ENCODE measurements around the gene FKBP9.
"Not testable (repeated sequence)": the region's sequence is repeated elsewhere in the genome, so short reads cannot be mapped to it uniquely, and the experiment has no call there.

FKBP9 gene

GRCh38 chr7:32957326-32958045, at the start of gene FKBP9:
Gene FKBP9 (plus strand): TSS chr7:32957440. CDS start chr7:32957574, 134 bp downstream.
- peak; percentile 86 for DNase-seq (ENCODE audit: insufficient read length, low spot score)
- peak; percentile 20 for FAIRE-seq

- FAIRE-seq = no peak
Observed at GRCh38 chr7:32910195-32910594, 47.0 kb upstream of the FKBP9 start.

GRCh38 chr7:32914184-32914583, 43.1 kb upstream of the FKBP9 start:
- no peak for DNase-seq (ENCODE audit: insufficient read length, low spot score)
- no peak for FAIRE-seq

More at GRCh38 chr7:32910195-32910594, 47.0 kb upstream of the FKBP9 start:
- DNase-seq (ENCODE audit: insufficient read length, low spot score) = no peak

GRCh38 chr7:32915041-32915536, 42.2 kb upstream of the FKBP9 start:
- DNase-seq (ENCODE audit: insufficient read length, low spot score) = no peak

GRCh38 chr7:32916006-32916405, 41.2 kb upstream of the FKBP9 start:
- DNase-seq (ENCODE audit: insufficient read length, low spot score) (no peak), FAIRE-seq (no peak)

More at GRCh38 chr7:32915041-32915536, 42.2 kb upstream of the FKBP9 start:
- FAIRE-seq = no peak

- not testable (repeated sequence) for FAIRE-seq; DNase-seq (ENCODE audit: insufficient read length, low spot score)
Observed at GRCh38 chr7:32916994-32917393, 40.2 kb upstream of the FKBP9 start.

GRCh38 chr7:32921896-32922295, 35.3 kb upstream of the FKBP9 start:
- no peak for FAIRE-seq
- DNase-seq (ENCODE audit: insufficient read length, low spot score) = no peak

- FAIRE-seq = no peak
Observed at GRCh38 chr7:32928785-32929298, 28.4 kb upstream of the FKBP9 start.

GRCh38 chr7:32929430-32930143, 27.7 kb upstream of the FKBP9 start:
- FAIRE-seq = no peak
- no peak for DNase-seq (ENCODE audit: insufficient read length, low spot score)

More at GRCh38 chr7:32928785-32929298, 28.4 kb upstream of the FKBP9 start:
- no peak for DNase-seq (ENCODE audit: insufficient read length, low spot score)

GRCh38 chr7:32930378-32930777, 26.9 kb upstream of the FKBP9 start:
- no peak for DNase-seq (ENCODE audit: insufficient read length, low spot score)
- no peak for FAIRE-seq

GRCh38 chr7:32935558-32935957, 21.7 kb upstream of the FKBP9 start:
- FAIRE-seq (no peak), DNase-seq (ENCODE audit: insufficient read length, low spot score) (no peak)

- DNase-seq (ENCODE audit: insufficient read length, low spot score) (no peak), FAIRE-seq (no peak)
Observed at GRCh38 chr7:32936689-32937088, 20.6 kb upstream of the FKBP9 start.

GRCh38 chr7:32937344-32938174, 19.7 kb upstream of the FKBP9 start:
- no peak for FAIRE-seq
- DNase-seq (ENCODE audit: insufficient read length, low spot score) = no peak

- DNase-seq (ENCODE audit: insufficient read length, low spot score) = no peak
Observed at GRCh38 chr7:32941181-32941580, 16.1 kb upstream of the FKBP9 start.

GRCh38 chr7:32941681-32942414, 15.4 kb upstream of the FKBP9 start:
- DNase-seq (ENCODE audit: insufficient read length, low spot score) = no peak

More at GRCh38 chr7:32941181-32941580, 16.1 kb upstream of the FKBP9 start:
- no peak for FAIRE-seq

GRCh38 chr7:32942415-32943251, 14.6 kb upstream of the FKBP9 start:
- DNase-seq (ENCODE audit: insufficient read length, low spot score) (peak; percentile 74), FAIRE-seq (no peak)

More at GRCh38 chr7:32941681-32942414, 15.4 kb upstream of the FKBP9 start:
- FAIRE-seq = no peak

- FAIRE-seq (no peak), DNase-seq (ENCODE audit: insufficient read length, low spot score) (no peak)
Observed at GRCh38 chr7:32943252-32944030, 13.8 kb upstream of the FKBP9 start.

- DNase-seq (ENCODE audit: insufficient read length, low spot score) (no peak), FAIRE-seq (no peak)
Observed at GRCh38 chr7:32947420-32947983, 9.7 kb upstream of the FKBP9 start.

Measured in HTR-8/SVneo (cell line).